HG03575 (cell line): ENCODE data around the gene KCNN4.
"Not testable (repeated sequence)": the region's sequence is repeated elsewhere in the genome, so short reads cannot be mapped to it uniquely, and the experiment has no call there.

Source experiments
- ATAC-seq: cut with Tn5 transposase; IDR thresholded peaks from one replicate; pipeline ENCODE4 v1.9.1; 2021; ENCODE audit not compliant: unreplicated experiment, insufficient number of reproducible peaks, low FRiP score; ENCODE audit errors: extremely low read depth

Gene KCNN4

GRCh38 chr19:43780706-43781525 is at the start of gene KCNN4:
TSS of gene KCNN4 (minus strand) at chr19:43780973. CDS start at chr19:43780861, 112 bp downstream.
- no peak for ATAC-seq

GRCh38 chr19:43826787-43827754 is 46.3 kb upstream of the KCNN4 start, which contains the start of gene ZNF283:
TSS of gene ZNF283 (plus strand) at chr19:43827321. CDS start at chr19:43833505, 6,184 bp downstream.
- no peak for ATAC-seq

GRCh38 chr19:43824572-43824971 is 43.8 kb upstream of the KCNN4 start:
- not testable (repeated sequence) for ATAC-seq

- ATAC-seq: not testable (repeated sequence)
These were observed 43.1 kb upstream of the KCNN4 start for GRCh38 chr19:43823856-43824255.

- ATAC-seq: no peak
These were observed 40.1 kb upstream of the KCNN4 start for GRCh38 chr19:43820884-43821215.

GRCh38 chr19:43820098-43820883 is 39.5 kb upstream of the KCNN4 start:
- ATAC-seq: no peak

GRCh38 chr19:43818500-43818899 is 37.7 kb upstream of the KCNN4 start:
- ATAC-seq: no peak

- not testable (repeated sequence) for ATAC-seq
These were observed 36.7 kb upstream of the KCNN4 start for GRCh38 chr19:43817454-43817853.

GRCh38 chr19:43814663-43815352 is 34.0 kb upstream of the KCNN4 start:
- no peak for ATAC-seq

- no peak for ATAC-seq
These were observed 31.9 kb upstream of the KCNN4 start for GRCh38 chr19:43812688-43813087.

GRCh38 chr19:43812259-43812658 is 31.5 kb upstream of the KCNN4 start:
- ATAC-seq: no peak

- ATAC-seq: no peak
These were observed 31.1 kb upstream of the KCNN4 start for GRCh38 chr19:43811837-43812236.

GRCh38 chr19:43809762-43810696 is 29.3 kb upstream of the KCNN4 start:
- no peak for ATAC-seq

GRCh38 chr19:43807651-43808050 is 26.9 kb upstream of the KCNN4 start:
- no peak for ATAC-seq

- ATAC-seq: no peak
These were observed 26.1 kb upstream of the KCNN4 start for GRCh38 chr19:43806848-43807247.

- not testable (repeated sequence) for ATAC-seq
These were observed 25.6 kb upstream of the KCNN4 start for GRCh38 chr19:43806401-43806800.

GRCh38 chr19:43804432-43804831 is 23.7 kb upstream of the KCNN4 start:
- ATAC-seq: no peak
